ENCODE data around the gene HACD2.
"Not testable (repeated sequence)": the region's sequence is repeated elsewhere in the genome, so short reads cannot be mapped to it uniquely, and the experiment has no call there.

The HACD2 gene

GRCh38 chr3:123611082-123611481, 26.2 kb upstream of the HACD2 start:
- DNase-seq = no peak

- no peak for DNase-seq
These were observed 25.5 kb upstream of the HACD2 start for GRCh38 chr3:123610331-123610730.

GRCh38 chr3:123609063-123609462, 24.2 kb upstream of the HACD2 start:
- DNase-seq = no peak

GRCh38 chr3:123608263-123608937, 23.5 kb upstream of the HACD2 start:
- no peak for DNase-seq

- no peak for DNase-seq
These were observed 21.7 kb upstream of the HACD2 start for GRCh38 chr3:123606527-123606926.

GRCh38 chr3:123605789-123606234, 21.0 kb upstream of the HACD2 start:
- no peak for DNase-seq

- DNase-seq = not testable (repeated sequence)
These were observed 18.3 kb upstream of the HACD2 start for GRCh38 chr3:123603153-123603552.

- DNase-seq = no peak
These were observed 17.5 kb upstream of the HACD2 start for GRCh38 chr3:123602325-123602724.

GRCh38 chr3:123600863-123601262, 16.0 kb upstream of the HACD2 start:
- DNase-seq = not testable (repeated sequence)

- no peak for DNase-seq
These were observed 12.7 kb upstream of the HACD2 start for GRCh38 chr3:123597561-123597960.

- no peak for DNase-seq
These were observed 10.7 kb upstream of the HACD2 start for GRCh38 chr3:123595396-123596180.

GRCh38 chr3:123593381-123593780, 8.5 kb upstream of the HACD2 start:
- DNase-seq = no peak

- no peak for DNase-seq
These were observed 6.0 kb upstream of the HACD2 start for GRCh38 chr3:123590685-123591450.

GRCh38 chr3:123587401-123587800, 2.5 kb upstream of the HACD2 start:
- DNase-seq = no peak

- no peak for DNase-seq
These were observed 2.1 kb upstream of the HACD2 start for GRCh38 chr3:123586968-123587367.

GRCh38 chr3:123586131-123586530, 1.3 kb upstream of the HACD2 start:
- no peak for DNase-seq

- DNase-seq = no peak
These were observed 417 bp downstream of the HACD2 start for GRCh38 chr3:123584284-123584987.

- no peak for DNase-seq
These were observed 1.3 kb downstream of the HACD2 start for GRCh38 chr3:123583561-123583960.

- no peak for DNase-seq
These were observed 2.5 kb downstream of the HACD2 start for GRCh38 chr3:123582315-123582714.

GRCh38 chr3:123576122-123576521, 8.7 kb downstream of the HACD2 start:
- DNase-seq = no peak

- no peak for DNase-seq
These were observed 12.9 kb downstream of the HACD2 start for GRCh38 chr3:123571973-123572365.

- DNase-seq = no peak
These were observed 13.4 kb downstream of the HACD2 start for GRCh38 chr3:123571264-123571972.

Measured in effector CD4-positive, alpha-beta T cell (primary cell).